DND-41 (cell line): ENCODE data around the gene COL26A1.

Source experiments
- ATAC-seq: fragments of 200-7000 bp; cut with Tn5 transposase; 3 replicates; pipeline ENCODE4 v1.9.1; 2021; ENCODE audit warnings: low read depth; ENCODE audit not compliant: insufficient read depth
- DNase-seq: peaks from one replicate; pipeline ENCODE4 v3.0.0-alpha.2; 2020
- H2AFZ ChIP-seq: 2 replicates; pipeline ENCODE4 v1.6.0; 2012; ENCODE audit warnings: low read depth, low read length
- H3K27ac ChIP-seq: 2 replicates; pipeline ENCODE4 v1.5.1; 2012; ENCODE audit warnings: low read length, inconsistent platforms
- H3K27me3 ChIP-seq: fragments of 200-600 bp; sonication (generic); 2 replicates; pipeline ENCODE4 v1.6.0; 2012; ENCODE audit warnings: low read length, mild to moderate bottlenecking, inconsistent platforms; ENCODE audit not compliant: insufficient read depth, poor library complexity
- H3K36me3 ChIP-seq: 2 replicates; pipeline ENCODE4 v1.5.1; 2012; ENCODE audit warnings: low read length, inconsistent platforms; ENCODE audit not compliant: insufficient read depth
- H3K4me1 ChIP-seq: 2 replicates; pipeline ENCODE4 v1.5.1; 2012; ENCODE audit warnings: mild to moderate bottlenecking, low read length; ENCODE audit not compliant: insufficient read depth
- H3K4me2 ChIP-seq: 2 replicates; pipeline ENCODE4 v1.6.0; 2012; ENCODE audit warnings: mild to moderate bottlenecking, moderate library complexity, low read length, inconsistent platforms; ENCODE audit not compliant: insufficient read depth
- H3K4me3 ChIP-seq, 2 experiments: fragments of 200-600 bp in 1 of 2; shearing (Covaris generic) in 1 of 2; 2 replicates each; pipeline ENCODE4 v1.5.1; 2012 to 2016; ENCODE audit warnings: inconsistent platforms in 2 of 2, low read length in 2 of 2, mild to moderate bottlenecking in 2 of 2, low read depth in 1 of 2, moderate library complexity in 1 of 2
- H3K79me2 ChIP-seq: 2 replicates; pipeline ENCODE4 v1.6.0; 2012; ENCODE audit warnings: low read length, inconsistent platforms; ENCODE audit not compliant: insufficient read depth
- H3K9ac ChIP-seq: 2 replicates; pipeline ENCODE4 v1.6.0; 2012; ENCODE audit warnings: low read depth, mild to moderate bottlenecking, inconsistent platforms, low read length, moderate library complexity
- H3K9me3 ChIP-seq: 2 replicates; pipeline ENCODE4 v1.5.1; 2012; ENCODE audit warnings: low read length, moderate library complexity, mild to moderate bottlenecking, inconsistent platforms; ENCODE audit not compliant: insufficient read depth, severe bottlenecking
- H4K20me1 ChIP-seq: 2 replicates; pipeline ENCODE4 v1.6.0; 2012; ENCODE audit warnings: low read length; ENCODE audit not compliant: insufficient read depth
- CTCF ChIP-seq: IDR thresholded peaks from 2 replicates; pipeline ENCODE4 v1.5.1; 2012; ENCODE audit warnings: borderline replicate concordance, low read length, moderate library complexity, mild to moderate bottlenecking; ENCODE audit not compliant: poor library complexity, severe bottlenecking; ENCODE audit errors: extremely low read depth
- EZH2 ChIP-seq: IDR thresholded peaks from 3 replicates; pipeline ENCODE4 v1.6.1; 2012; ENCODE audit warnings: borderline replicate concordance, low read depth, mild to moderate bottlenecking, moderate library complexity, low read length, inconsistent platforms; ENCODE audit not compliant: severe bottlenecking

COL26A1 gene

GRCh38 chr7:101391991-101392390, 29.3 kb downstream of the COL26A1 start:
- Histone ChIP-seq H3K27me3 (peaks cover 5% of the 10 kb centered on the region), H3K27ac (no peak overlapping the region), H3K79me2 (no peaks in the 10 kb centered on the region), H2AFZ (no peak overlapping the region), H3K4me2 (no peak overlapping the region), H3K9ac (no peak overlapping the region), H3K9me3 (no peaks in the 10 kb centered on the region), H3K4me1 (peaks cover 7% of the 10 kb centered on the region), H3K36me3 (no peaks in the 10 kb centered on the region), H3K4me3 (no peak overlapping the region), H4K20me1 (no peaks in the 10 kb centered on the region; the same call in 1 of the 2 replicates)
- no peak for TF ChIP-seq CTCF
- no peak for TF ChIP-seq EZH2
- DNase-seq (no peak), ATAC-seq (no peak)

- H3K36me3 ChIP-seq: no peaks in the 10 kb centered on the region
- ATAC-seq: no peak
- H3K4me3 ChIP-seq: no peak overlapping the region
- H3K79me2 ChIP-seq: no peaks in the 10 kb centered on the region
- no peak overlapping the region for H3K27ac ChIP-seq
- TF ChIP-seq CTCF (no peak), EZH2 (no peak)
- no peak for DNase-seq
- H3K4me2 ChIP-seq: no peak overlapping the region
- peaks cover 4% of the 10 kb centered on the region for H3K27me3 ChIP-seq
- no peaks in the 10 kb centered on the region for H3K9me3 ChIP-seq
- no peak overlapping the region for H3K9ac ChIP-seq
- peaks cover 2% of the 10 kb centered on the region for H4K20me1 ChIP-seq
- H3K4me1 ChIP-seq: peaks cover 7% of the 10 kb centered on the region
- no peak overlapping the region for H2AFZ ChIP-seq
Measured at GRCh38 chr7:101393865-101394264, 31.2 kb downstream of the COL26A1 start.

GRCh38 chr7:101395376-101395775, 32.7 kb downstream of the COL26A1 start:
- H4K20me1 ChIP-seq: peaks cover 2% of the 10 kb centered on the region
- H3K27me3 ChIP-seq: peaks cover 4% of the 10 kb centered on the region
- H3K4me3 ChIP-seq: no peak overlapping the region
- no peak for ATAC-seq
- DNase-seq: no peak
- no peak overlapping the region for H3K27ac ChIP-seq
- H2AFZ ChIP-seq: no peak overlapping the region
- H3K79me2 ChIP-seq: no peaks in the 10 kb centered on the region
- no peak overlapping the region for H3K9ac ChIP-seq
- no peak overlapping the region for H3K4me2 ChIP-seq
- H3K9me3 ChIP-seq: no peaks in the 10 kb centered on the region
- no peaks in the 10 kb centered on the region for H3K36me3 ChIP-seq
- peaks cover 7% of the 10 kb centered on the region for H3K4me1 ChIP-seq
- no peak for TF ChIP-seq EZH2
- no peak for TF ChIP-seq CTCF

GRCh38 chr7:101397243-101397642, 34.6 kb downstream of the COL26A1 start:
- no peaks in the 10 kb centered on the region for H3K79me2 ChIP-seq
- H3K27me3 ChIP-seq: peaks cover 15% of the 10 kb centered on the region
- H3K9ac ChIP-seq: no peak overlapping the region
- H3K9me3 ChIP-seq: no peaks in the 10 kb centered on the region
- no peaks in the 10 kb centered on the region for H3K4me1 ChIP-seq
- no peak overlapping the region for H3K4me3 ChIP-seq
- no peak overlapping the region for H2AFZ ChIP-seq
- H3K4me2 ChIP-seq: no peak overlapping the region
- TF ChIP-seq CTCF (no peak), EZH2 (no peak)
- H3K36me3 ChIP-seq: no peaks in the 10 kb centered on the region
- DNase-seq (no peak), ATAC-seq (no peak)
- H4K20me1 ChIP-seq: peaks cover 7% of the 10 kb centered on the region; the same call in 1 of the 2 replicates
- no peak overlapping the region for H3K27ac ChIP-seq
